H1 (cell line): ENCODE measurements around the gene E2F2. TPM values are rescaled to one million over a fixed set of nuclear protein-coding genes. Genes with fewer than 3 reads are reported as not detected.
"Not testable (repeated sequence)": the region's sequence is repeated elsewhere in the genome, so short reads cannot be mapped to it uniquely, and the experiment has no call there.

Source experiments
- CTCF ChIA-PET: fragments of 300-600 bp; sonication (Branson Sonifier 250); formaldehyde crosslinking; loops from one replicate; lab custom pipeline; 2021; ENCODE audit not compliant: partially characterized antibody; lab: Charles Lee
- POLR2A ChIA-PET: fragments of 300-600 bp; sonication (Branson Sonifier 250); formaldehyde crosslinking; loops from one replicate; lab custom pipeline; 2021; ENCODE audit warnings: inconsistent platforms; ENCODE audit not compliant: partially characterized antibody; lab: Charles Lee
- DNase-seq, 2 experiments: peaks; one replicate each; pipeline versions ENCODE4 v3.0.0 to v3.0.0-alpha.2; 2010 to 2022; ENCODE audit warnings: low spot score in 2 of 2, low read depth in 1 of 2, mixed read lengths in 1 of 2
- FAIRE-seq: peaks from 2 replicates; lab custom pipeline; 2011; peaks lifted over from hg19 to GRCh38; lab: Jason Lieb, UNC
- H2AFZ ChIP-seq: 2 replicates; pipeline ENCODE4 v1.8.1; 2012; ENCODE audit warnings: low read length, inconsistent platforms
- H2AK5ac ChIP-seq: 2 replicates; pipeline ENCODE4 v1.6.1; 2013; ENCODE audit warnings: low read depth, low read length
- H2BK120ac ChIP-seq: replicated peaks from 2 replicates; pipeline ENCODE3; 2013; ENCODE audit warnings: low read depth, low read length, inconsistent platforms
- H2BK12ac ChIP-seq: 2 replicates; pipeline ENCODE4 v1.6.1; 2013; ENCODE audit warnings: low read depth, low read length
- H2BK15ac ChIP-seq: 2 replicates; pipeline ENCODE4 v1.6.1; 2013; ENCODE audit warnings: low read length
- H2BK20ac ChIP-seq: 2 replicates; pipeline ENCODE4 v1.6.1; 2013; ENCODE audit warnings: low read length
- H2BK5ac ChIP-seq: 2 replicates; pipeline ENCODE4 v1.6.1; 2013; ENCODE audit warnings: low read depth, low read length
- H3K14ac ChIP-seq: 2 replicates; pipeline ENCODE4 v1.6.1; 2013; ENCODE audit warnings: inconsistent platforms; ENCODE audit not compliant: insufficient read length
- H3K18ac ChIP-seq: 2 replicates; pipeline ENCODE4 v1.6.1; 2013; ENCODE audit warnings: low read length; ENCODE audit errors: extremely low read depth
- H3K23ac ChIP-seq: 2 replicates; pipeline ENCODE4 v1.6.1; 2013; ENCODE audit warnings: inconsistent platforms; ENCODE audit not compliant: insufficient read length
- H3K23me2 ChIP-seq: 2 replicates; pipeline ENCODE4 v1.6.1; 2013; ENCODE audit warnings: low read depth, low read length
- H3K27ac ChIP-seq: 2 replicates; pipeline ENCODE4 v1.6.1; 2011; ENCODE audit warnings: low read depth, low read length, inconsistent platforms
- H3K27me3 ChIP-seq, 4 experiments: replicated peaks in 1 of 4; 1 replicate in 1 of 4; 2 replicates in 3 of 4; pipeline versions ENCODE4 v1.6.1 to v1.8.1; 2011 to 2013; ENCODE audit warnings: low read length in 3 of 4, mild to moderate bottlenecking in 3 of 4, inconsistent platforms in 2 of 4, mixed read lengths in 2 of 4, moderate library complexity in 1 of 4; ENCODE audit not compliant: control insufficient read depth in 3 of 4, insufficient read depth in 3 of 4; ENCODE audit errors: extremely low read depth in 1 of 4
- H3K36me3 ChIP-seq, 4 experiments: 2 replicates each; pipeline versions ENCODE4 v1.6.1 to v1.8.1; 2011 to 2013; ENCODE audit warnings: mild to moderate bottlenecking in 4 of 4, low read length in 3 of 4, moderate library complexity in 2 of 4, control low read depth in 1 of 4, inconsistent platforms in 1 of 4; ENCODE audit not compliant: insufficient read depth in 4 of 4, control insufficient read depth in 2 of 4
- H3K4ac ChIP-seq: replicated peaks from 2 replicates; pipeline ENCODE3; 2013; ENCODE audit warnings: low read length, low read depth, mixed read lengths, inconsistent platforms; ENCODE audit not compliant: insufficient read length
- H3K4me1 ChIP-seq, 4 experiments: replicated peaks in 1 of 4; 1 replicate in 1 of 4; 2 replicates in 3 of 4; pipeline versions ENCODE4 v1.6.1 to v1.8.1; 2011 to 2013; ENCODE audit warnings: low read length in 3 of 4, inconsistent platforms in 2 of 4, mixed read lengths in 1 of 4; ENCODE audit not compliant: insufficient read depth in 4 of 4, control insufficient read depth in 3 of 4
- H3K4me2 ChIP-seq, 2 experiments: 2 replicates each; pipeline versions ENCODE4 v1.6.1 to v1.8.1; 2011 to 2013; ENCODE audit warnings: low read depth in 2 of 2, low read length in 2 of 2, control low read depth in 1 of 2, inconsistent platforms in 1 of 2, mild to moderate bottlenecking in 1 of 2; ENCODE audit not compliant: insufficient read depth in 1 of 2
- H3K4me3 ChIP-seq, 4 experiments: fragments of 200-600, 300-600 bp in 1 of 4; sonication (generic), shearing (Covaris generic), sonication (Bioruptor Twin) in 1 of 4; 2 replicates each; pipeline versions ENCODE4 v1.5.1 to v1.8.1; 2011 to 2016; ENCODE audit warnings: low read length in 4 of 4, low read depth in 3 of 4, control low read depth in 2 of 4, inconsistent platforms in 2 of 4, mild to moderate bottlenecking in 2 of 4, mixed read lengths in 1 of 4, moderate library complexity in 1 of 4; ENCODE audit not compliant: insufficient read depth in 2 of 4; ENCODE audit errors: extremely low read depth in 1 of 4
- H3K56ac ChIP-seq: replicated peaks from 2 replicates; pipeline ENCODE3; 2013; ENCODE audit warnings: low read depth, mild to moderate bottlenecking, mixed read lengths, low read length, inconsistent platforms; ENCODE audit not compliant: insufficient read length
- H3K79me1 ChIP-seq: 2 replicates; pipeline ENCODE4 v1.6.1; 2013; ENCODE audit warnings: low read depth, low read length, control low read depth
- H3K79me2 ChIP-seq, 2 experiments: 2 replicates each; pipeline versions ENCODE4 v1.6.1 to v1.8.1; 2012 to 2013; ENCODE audit warnings: low read length in 2 of 2, mild to moderate bottlenecking in 2 of 2, inconsistent platforms in 1 of 2; ENCODE audit not compliant: insufficient read depth in 2 of 2, control insufficient read depth in 1 of 2
- H3K9ac ChIP-seq, 4 experiments: replicated peaks in 1 of 4; 1 replicate in 1 of 4; 2 replicates in 3 of 4; pipeline versions ENCODE4 v1.6.1 to v1.8.1; 2011 to 2013; ENCODE audit warnings: low read depth in 3 of 4, low read length in 3 of 4, control low read depth in 2 of 4, mild to moderate bottlenecking in 2 of 4, moderate library complexity in 2 of 4, inconsistent platforms in 1 of 4; ENCODE audit errors: extremely low read depth in 1 of 4
- H3K9me3 ChIP-seq, 2 experiments: 2 replicates each; pipeline versions ENCODE4 v1.6.1 to v1.8.1; 2012 to 2013; ENCODE audit warnings: mild to moderate bottlenecking in 2 of 2, moderate library complexity in 2 of 2, control low read depth in 1 of 2, inconsistent platforms in 1 of 2, low read depth in 1 of 2, low read length in 1 of 2, mixed read lengths in 1 of 2; ENCODE audit not compliant: insufficient read depth in 2 of 2
- H4K20me1 ChIP-seq, 2 experiments: replicated peaks in 1 of 2; 2 replicates each; pipeline versions ENCODE3 to v1.8.1; 2011 to 2013; ENCODE audit warnings: inconsistent platforms in 2 of 2, low read length in 2 of 2, mild to moderate bottlenecking in 1 of 2; ENCODE audit not compliant: insufficient read depth in 2 of 2, control insufficient read depth in 1 of 2
- H4K5ac ChIP-seq: 2 replicates; pipeline ENCODE4 v1.6.1; 2013; ENCODE audit warnings: low read length, low read depth, mixed read lengths, inconsistent platforms; ENCODE audit not compliant: insufficient read length
- H4K8ac ChIP-seq: 2 replicates; pipeline ENCODE4 v1.8.0; 2013; ENCODE audit warnings: mild to moderate bottlenecking, moderate library complexity, low read length, inconsistent platforms; ENCODE audit not compliant: insufficient read depth; ENCODE audit errors: extremely low read depth
- H4K91ac ChIP-seq: replicated peaks from 2 replicates; pipeline ENCODE3; 2013; ENCODE audit warnings: low read length, mixed read lengths, inconsistent platforms; ENCODE audit not compliant: insufficient read length
- WGBS, 2 experiments: shearing (Covaris generic) in 1 of 2; methylation state at CpG; one replicate each; pipeline versions ENCODE4 v1.1.6 to v1.1.7; 2013 to 2015; ENCODE audit warnings: low lambda C conversion rate in 2 of 2, mixed read lengths in 2 of 2, inconsistent platforms in 1 of 2, low coverage in 1 of 2, missing lambda C conversion rate in 1 of 2; ENCODE audit not compliant: insufficient replicate concordance in 2 of 2, insufficient coverage in 1 of 2, insufficient read length in 1 of 2; ENCODE audit errors: extremely low coverage in 1 of 2, missing lambda C conversion rate in 1 of 2; 5-methylcytosine and 5-hydroxymethylcytosine counted together
- polyA plus RNA-seq, 7 experiments: library from polyadenylated mRNA; depleted of rRNA in 3 of 7; stranded (reverse) in 5 of 7; unstranded in 2 of 7; fragments of >200 nt in 5 of 7; fragments of 200-250 nt in 2 of 7; gene quantifications; 1 replicate in 5 of 7; 2 replicates in 1 of 7; 4 replicates in 1 of 7; pipeline versions ENCODE4 v1.2.1 to v1.2.3, GENCODE V29; 2011 to 2013; ENCODE audit warnings: missing spikeins in 2 of 7, mixed read lengths in 2 of 7
- total RNA-seq: library from RNA; stranded (reverse); fragmentation: NEBNext Ultra II Directional; extraction: Animal tissue kit (Norgen Biotek cat#: 25700); gene quantifications from 2 replicates; pipeline ENCODE4 v1.2.1, GENCODE V29; 2021

The E2F2 gene
- total and polyA plus RNA-seq, 2 of the 8 experiments (the other 6 are each of a cell fraction or from before 2014, with no cell fraction given): 1.8 to 7.0 TPM

GRCh38 chr1:23542940-23543339 is 11.9 kb upstream of the E2F2 start:
- not testable (repeated sequence) for H3K4me1 ChIP-seq, FAIRE-seq, H4K5ac ChIP-seq, H3K36me3 ChIP-seq, H3K4me3 ChIP-seq, H3K79me1 ChIP-seq, H2BK12ac ChIP-seq, H3K27me3 ChIP-seq, H3K18ac ChIP-seq, H4K20me1 ChIP-seq, H2AK5ac ChIP-seq, H4K91ac ChIP-seq, H2BK120ac ChIP-seq, H3K79me2 ChIP-seq, H3K9ac ChIP-seq, DNase-seq, H3K4ac ChIP-seq, H3K14ac ChIP-seq, H3K23me2 ChIP-seq, H3K23ac ChIP-seq, H2BK5ac ChIP-seq, H3K56ac ChIP-seq, H4K8ac ChIP-seq, H3K4me2 ChIP-seq, H3K9me3 ChIP-seq, H2BK20ac ChIP-seq, H3K27ac ChIP-seq, H2AFZ ChIP-seq, H2BK15ac ChIP-seq
- POLR2A ChIA-PET: interaction anchor here (2.3 kb wide), 1 partner anchor 149 kb away, joined by 7 read pairs; the partner anchor contains the start of gene RPL11
- CTCF ChIA-PET: interaction anchor here (1.3 to 21.9 kb wide), 6 partner anchors 13 to 125 kb away, joined by 3 to 706 read pairs (median 89); partner anchors contain the start of gene E2F2
- 87% methylated on average over 5 of the region's 5 CpGs; no CpG with 5 or more reads in 1 of the 2 experiments for WGBS, 2 experiments
